Measurements from ENCODE around the gene NOXO1. TPM values are rescaled to one million over a fixed set of nuclear protein-coding genes. Genes with fewer than 3 reads are reported as not detected.

The NOXO1 gene
- total and polyA plus RNA-seq, 9 of the 15 experiments (the other 6 are each of a cell fraction or from before 2014, with no cell fraction given) = not detected

DNA sequence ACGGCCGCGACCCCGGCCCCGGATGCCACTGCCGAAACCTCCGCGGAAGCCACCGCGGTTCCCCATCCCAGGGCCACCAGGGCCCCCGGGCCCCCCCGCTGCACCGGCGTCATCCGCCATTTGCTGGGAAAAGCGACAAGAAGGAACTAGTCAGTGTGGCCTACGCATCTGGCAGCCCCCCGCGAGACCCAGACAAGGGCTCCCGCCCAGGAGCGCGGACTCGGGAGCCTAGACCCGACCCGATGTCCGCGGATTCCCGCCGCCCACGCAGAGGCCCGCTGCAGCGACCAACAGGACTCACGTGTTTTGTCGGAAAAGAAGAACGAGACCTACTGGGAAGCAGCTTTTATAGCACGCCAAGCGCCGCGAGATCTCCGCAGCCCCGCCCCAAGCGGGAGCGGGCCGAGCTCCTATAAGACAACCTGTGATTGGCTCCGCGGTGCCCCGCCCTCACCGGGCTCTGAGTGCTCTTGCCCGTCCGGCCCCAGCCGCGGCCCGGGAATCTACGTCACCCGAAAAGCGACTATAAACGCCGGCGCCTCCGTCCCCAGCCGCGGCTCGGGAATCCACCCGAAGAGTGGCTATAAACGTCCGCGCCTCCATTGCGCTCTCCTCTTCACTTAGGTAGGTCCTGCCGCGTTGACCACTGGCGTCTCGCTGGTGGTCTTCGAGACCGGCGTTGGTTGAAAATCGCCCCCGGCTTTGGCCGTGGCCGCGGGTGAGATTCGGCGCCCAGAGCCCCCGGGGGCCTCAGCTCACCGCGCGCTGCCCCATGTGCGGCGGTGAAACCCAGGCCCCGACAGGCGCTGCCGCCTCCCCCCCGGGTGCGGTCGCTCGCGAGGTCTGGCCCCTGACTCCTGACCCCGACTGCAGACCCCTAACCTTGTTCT is 16.5 kb downstream of the NOXO1 start, which contains the start of gene RPS2 (continued):
- TF ChIP-seq ZNF76 (CRISPR knock-in tag; IDR thresholded peaks at IDR 0.05; ENCODE audit: borderline replicate concordance) = no peak
- no peak for TF ChIP-seq SMARCC2 (IDR thresholded peaks at IDR 0.05; ENCODE audit: low read depth)
- TF ChIP-seq, protein P1, sequence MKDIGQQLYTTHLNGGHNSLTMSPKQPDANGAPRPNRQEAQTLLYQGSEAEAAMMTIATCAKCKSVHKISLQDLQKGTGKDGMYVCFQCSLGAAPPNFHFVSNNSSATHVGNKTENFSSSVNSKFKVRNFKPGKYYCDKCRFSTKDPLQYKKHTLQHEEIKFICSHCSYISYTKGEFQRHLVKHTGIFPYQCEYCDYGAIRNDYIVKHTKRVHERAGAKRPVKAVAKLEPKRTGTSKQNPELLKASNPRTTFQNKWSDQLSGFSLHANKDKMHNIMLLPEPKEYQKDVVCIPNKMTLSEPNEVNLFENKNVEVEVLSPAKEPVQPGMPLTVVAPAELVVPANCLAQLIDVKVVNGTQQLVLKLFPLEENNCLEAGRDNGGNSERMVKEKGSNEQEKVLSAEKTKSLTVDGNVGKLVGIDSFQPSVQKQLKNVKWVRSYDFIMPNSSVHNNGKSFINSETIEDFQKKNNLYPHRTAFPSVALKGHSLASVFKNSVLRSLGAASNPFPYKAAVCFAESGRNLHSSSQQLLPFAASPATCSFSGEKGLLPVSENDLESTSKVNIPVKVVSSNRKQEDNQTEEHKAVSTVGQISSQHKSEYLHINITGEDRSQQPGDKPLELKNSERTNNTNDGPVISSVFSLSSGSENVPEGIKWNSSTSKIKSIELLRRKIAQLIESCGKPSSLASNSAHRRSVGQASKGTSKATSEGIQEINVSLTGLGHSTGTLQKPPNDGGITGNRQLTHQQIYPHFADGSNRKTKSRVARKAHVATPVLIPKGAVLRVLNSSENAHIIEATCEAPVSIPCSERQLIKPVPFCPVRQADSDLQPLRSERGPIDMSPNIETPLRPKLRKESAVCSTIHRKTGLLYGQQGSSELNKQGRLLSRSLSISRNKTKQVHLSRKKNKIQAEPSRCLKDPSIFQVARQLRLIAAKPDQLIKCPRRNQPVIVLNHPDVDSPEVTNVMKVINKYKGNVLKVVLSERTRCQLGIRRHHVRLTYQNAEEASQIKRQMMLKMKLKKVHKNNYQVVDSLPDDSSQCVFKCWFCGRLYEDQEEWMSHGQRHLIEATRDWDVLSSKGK (CRISPR knock-in tag; IDR thresholded peaks at IDR 0.05) = no peak
- TF ChIP-seq LEF1 (IDR thresholded peaks at IDR 0.05) = peak; percentile 49; the same call in 1 of the 2 replicates
- no peak for TF ChIP-seq ZNF224 (CRISPR knock-in tag; IDR thresholded peaks at IDR 0.05)
- TF ChIP-seq CSDE1 (IDR thresholded peaks at IDR 0.05) = no peak
- no peak for TF ChIP-seq HSF4 (CRISPR knock-in tag; IDR thresholded peaks at IDR 0.05; ENCODE audit: borderline replicate concordance)
- no peak for TF ChIP-seq ZNF124 (CRISPR knock-in tag; IDR thresholded peaks at IDR 0.05)
- TF ChIP-seq E2F3 (CRISPR knock-in tag; IDR thresholded peaks at IDR 0.05) = 0 out of 2 replicates have a peak, but pooled peaks have one; percentile 17
- no peak for TF ChIP-seq ZNF165 (CRISPR knock-in tag; IDR thresholded peaks at IDR 0.05; ENCODE audit: borderline replicate concordance)
- peak; percentile 98 for TF ChIP-seq MTA1 (IDR thresholded peaks at IDR 0.05; ENCODE audit: borderline replicate concordance)
- TF ChIP-seq, protein P2, sequence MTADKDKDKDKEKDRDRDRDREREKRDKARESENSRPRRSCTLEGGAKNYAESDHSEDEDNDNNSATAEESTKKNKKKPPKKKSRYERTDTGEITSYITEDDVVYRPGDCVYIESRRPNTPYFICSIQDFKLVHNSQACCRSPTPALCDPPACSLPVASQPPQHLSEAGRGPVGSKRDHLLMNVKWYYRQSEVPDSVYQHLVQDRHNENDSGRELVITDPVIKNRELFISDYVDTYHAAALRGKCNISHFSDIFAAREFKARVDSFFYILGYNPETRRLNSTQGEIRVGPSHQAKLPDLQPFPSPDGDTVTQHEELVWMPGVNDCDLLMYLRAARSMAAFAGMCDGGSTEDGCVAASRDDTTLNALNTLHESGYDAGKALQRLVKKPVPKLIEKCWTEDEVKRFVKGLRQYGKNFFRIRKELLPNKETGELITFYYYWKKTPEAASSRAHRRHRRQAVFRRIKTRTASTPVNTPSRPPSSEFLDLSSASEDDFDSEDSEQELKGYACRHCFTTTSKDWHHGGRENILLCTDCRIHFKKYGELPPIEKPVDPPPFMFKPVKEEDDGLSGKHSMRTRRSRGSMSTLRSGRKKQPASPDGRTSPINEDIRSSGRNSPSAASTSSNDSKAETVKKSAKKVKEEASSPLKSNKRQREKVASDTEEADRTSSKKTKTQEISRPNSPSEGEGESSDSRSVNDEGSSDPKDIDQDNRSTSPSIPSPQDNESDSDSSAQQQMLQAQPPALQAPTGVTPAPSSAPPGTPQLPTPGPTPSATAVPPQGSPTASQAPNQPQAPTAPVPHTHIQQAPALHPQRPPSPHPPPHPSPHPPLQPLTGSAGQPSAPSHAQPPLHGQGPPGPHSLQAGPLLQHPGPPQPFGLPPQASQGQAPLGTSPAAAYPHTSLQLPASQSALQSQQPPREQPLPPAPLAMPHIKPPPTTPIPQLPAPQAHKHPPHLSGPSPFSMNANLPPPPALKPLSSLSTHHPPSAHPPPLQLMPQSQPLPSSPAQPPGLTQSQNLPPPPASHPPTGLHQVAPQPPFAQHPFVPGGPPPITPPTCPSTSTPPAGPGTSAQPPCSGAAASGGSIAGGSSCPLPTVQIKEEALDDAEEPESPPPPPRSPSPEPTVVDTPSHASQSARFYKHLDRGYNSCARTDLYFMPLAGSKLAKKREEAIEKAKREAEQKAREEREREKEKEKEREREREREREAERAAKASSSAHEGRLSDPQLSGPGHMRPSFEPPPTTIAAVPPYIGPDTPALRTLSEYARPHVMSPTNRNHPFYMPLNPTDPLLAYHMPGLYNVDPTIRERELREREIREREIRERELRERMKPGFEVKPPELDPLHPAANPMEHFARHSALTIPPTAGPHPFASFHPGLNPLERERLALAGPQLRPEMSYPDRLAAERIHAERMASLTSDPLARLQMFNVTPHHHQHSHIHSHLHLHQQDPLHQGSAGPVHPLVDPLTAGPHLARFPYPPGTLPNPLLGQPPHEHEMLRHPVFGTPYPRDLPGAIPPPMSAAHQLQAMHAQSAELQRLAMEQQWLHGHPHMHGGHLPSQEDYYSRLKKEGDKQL (CRISPR knock-in tag; IDR thresholded peaks at IDR 0.05; ENCODE audit: borderline replicate concordance) = 0 out of 2 replicates have a peak, but pooled peaks have one; percentile 66
- TF ChIP-seq ZNF778 (CRISPR knock-in tag; IDR thresholded peaks at IDR 0.05) = no peak
- no peak for TF ChIP-seq ZC3H4 (CRISPR knock-in tag; IDR thresholded peaks at IDR 0.05; ENCODE audit: borderline replicate concordance)
- no peak for TF ChIP-seq BACH1 (tag; IDR thresholded peaks at IDR 0.05)
- no peak for TF ChIP-seq EWSR1 (IDR thresholded peaks at IDR 0.05; ENCODE audit: borderline replicate concordance, low read depth, partially characterized antibody)
- no peak for TF ChIP-seq HDAC2 (IDR thresholded peaks at IDR 0.05)
- no peak for TF ChIP-seq TARDBP (IDR thresholded peaks at IDR 0.05)
- TF ChIP-seq POLR2A (conservative IDR thresholded peaks at IDR 0.05) = peak; percentile 100
- peak; percentile 97 for TF ChIP-seq POLR2AphosphoS2 (IDR thresholded peaks at IDR 0.05; ENCODE audit: low read length)

Data from K562 (cell line).